HG02938 (cell line): ENCODE measurements around the gene AGPAT3.
"Not testable (repeated sequence)": the region's sequence is repeated elsewhere in the genome, so short reads cannot be mapped to it uniquely, and the experiment has no call there.

Source experiments
- ATAC-seq: cut with Tn5 transposase; IDR thresholded peaks from one replicate; pipeline ENCODE4 v1.9.1; 2021; ENCODE audit warnings: mild to moderate bottlenecking, moderate library complexity; ENCODE audit not compliant: unreplicated experiment

The AGPAT3 gene

DNA sequence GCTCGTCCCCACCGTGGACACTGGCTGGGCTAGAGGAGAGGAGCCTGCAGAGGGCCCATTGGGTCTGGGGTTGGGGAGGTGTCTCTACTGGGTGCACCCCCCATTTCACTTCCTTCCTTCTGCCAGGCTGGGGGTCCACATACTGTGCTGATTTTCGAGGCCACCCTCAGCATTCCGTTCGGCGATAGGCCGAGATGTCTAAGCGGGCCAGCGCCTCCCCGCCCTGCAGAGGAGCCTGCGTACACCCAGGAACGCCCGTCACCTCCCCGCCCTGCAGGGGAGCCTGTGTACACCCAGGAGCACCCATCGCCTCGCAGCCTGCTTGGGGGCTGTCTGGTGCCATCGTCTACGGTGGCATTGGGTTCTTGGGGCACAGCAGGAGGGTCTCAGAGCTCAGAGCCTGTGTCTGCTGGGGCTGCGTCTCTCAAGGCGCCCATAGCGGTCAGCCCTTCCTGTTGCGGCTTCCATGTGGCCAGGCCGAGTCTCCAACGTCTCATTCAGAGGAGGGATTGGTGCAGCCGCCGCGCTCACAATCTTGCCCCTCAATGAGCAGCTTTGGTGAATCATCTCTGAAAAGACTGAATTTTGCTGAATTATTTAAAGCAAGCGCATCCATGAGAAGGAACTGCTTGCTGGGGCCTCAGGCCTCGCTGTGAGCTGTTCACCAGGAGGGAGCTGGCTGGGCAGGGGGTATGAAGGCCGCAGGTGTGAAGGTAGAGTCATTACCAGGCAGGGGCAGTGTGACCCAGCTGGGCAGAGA is 30.7 kb upstream of the AGPAT3 start:
- no peak for ATAC-seq

DNA sequence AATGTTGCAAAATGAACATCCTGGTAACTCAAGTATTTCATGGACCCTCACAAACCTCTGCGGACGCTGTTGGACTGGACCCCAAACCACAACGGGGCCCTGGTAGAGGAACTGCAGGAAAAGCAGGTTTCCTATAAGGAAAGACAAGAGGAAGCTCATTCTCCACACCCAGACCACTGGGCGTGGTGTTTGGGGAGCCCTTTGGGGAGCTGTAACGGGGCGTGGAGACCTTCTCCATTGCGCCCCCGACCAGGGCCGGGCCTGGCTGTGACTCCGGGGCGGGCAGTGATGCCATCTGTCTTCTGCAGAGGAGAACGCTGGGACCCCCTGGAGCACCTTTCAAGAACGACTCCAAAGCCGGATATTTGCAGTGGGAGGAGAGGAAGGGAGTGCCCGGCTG is 30.0 kb upstream of the AGPAT3 start:
- ATAC-seq, result no peak

DNA sequence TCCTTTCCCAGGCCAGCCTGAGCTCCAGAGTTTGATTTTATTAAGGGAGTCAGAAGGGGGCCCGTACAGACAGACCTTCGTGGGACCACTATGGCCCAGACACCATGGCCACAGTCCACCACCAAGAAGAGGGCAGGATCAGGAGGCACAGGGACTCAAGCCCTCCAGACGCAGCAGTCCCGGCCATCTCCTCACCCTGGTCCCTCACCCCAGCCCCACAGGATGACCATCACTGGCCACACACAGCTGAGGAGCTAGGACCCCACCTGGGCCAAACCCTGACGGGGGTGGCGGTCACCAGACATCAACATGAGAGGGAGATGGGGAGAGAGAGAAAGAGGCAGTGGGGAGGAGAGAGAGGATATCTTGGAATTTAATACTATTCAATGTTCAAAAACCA is 29.2 kb upstream of the AGPAT3 start:
- no peak for ATAC-seq

DNA sequence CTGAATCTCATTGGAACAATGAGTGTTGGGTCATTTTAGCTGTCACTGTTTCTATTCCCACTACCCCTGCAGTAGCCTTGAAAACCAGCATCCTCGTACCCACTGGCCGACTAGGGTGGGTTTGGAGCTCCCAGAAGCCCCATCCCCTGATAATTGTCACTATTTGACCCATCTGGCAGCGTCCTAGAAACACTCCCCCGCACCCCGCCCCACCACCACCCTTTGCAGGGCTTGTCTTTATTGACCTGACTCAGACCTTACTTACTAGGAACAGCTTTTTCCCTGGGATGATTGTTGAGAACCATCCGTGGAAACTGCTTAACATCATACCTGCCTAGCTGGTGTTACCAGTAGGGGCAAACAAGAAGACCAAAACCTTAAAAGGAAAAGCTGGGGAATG is 28.4 kb upstream of the AGPAT3 start:
- ATAC-seq, result no peak

DNA sequence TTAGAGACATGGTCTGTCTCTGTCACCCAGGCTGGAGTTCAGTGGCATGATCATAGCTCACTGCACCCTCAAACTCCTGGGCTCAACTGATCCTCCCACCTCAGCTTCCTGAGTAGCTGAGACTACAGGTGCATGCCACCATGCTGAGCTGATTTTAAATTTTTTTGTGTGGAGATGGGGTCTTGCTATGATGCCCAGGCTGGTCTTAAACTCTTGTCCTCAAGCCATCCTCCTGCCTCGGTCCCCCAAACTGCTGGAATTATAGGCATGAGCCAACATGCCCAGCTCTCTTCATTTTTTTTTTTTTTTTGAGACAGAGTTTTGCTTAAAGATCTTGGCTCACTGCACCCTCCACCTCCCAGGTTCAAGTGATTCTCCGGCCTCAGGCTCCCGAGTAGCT is 24.8 kb upstream of the AGPAT3 start:
- ATAC-seq, result no peak

DNA sequence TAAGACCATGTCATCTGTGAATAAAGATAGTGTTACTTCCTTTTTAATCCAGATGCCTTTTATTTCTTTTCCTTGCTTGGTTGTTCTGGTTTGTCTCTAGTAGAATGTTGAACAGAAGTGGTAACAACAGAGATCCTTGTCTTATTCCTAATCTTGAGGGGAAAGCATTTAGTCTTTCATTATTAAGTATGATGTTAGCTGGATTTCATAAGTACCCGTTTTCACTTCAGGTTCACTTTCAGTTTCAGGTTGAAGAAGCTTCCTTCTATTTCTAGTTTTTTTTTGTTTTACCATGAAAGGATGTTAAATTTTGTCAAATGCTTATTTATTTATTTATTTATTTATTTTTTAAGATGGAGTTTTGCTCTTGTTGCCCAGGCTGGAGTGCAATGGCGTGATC is 22.3 kb upstream of the AGPAT3 start:
- no peak for ATAC-seq

DNA sequence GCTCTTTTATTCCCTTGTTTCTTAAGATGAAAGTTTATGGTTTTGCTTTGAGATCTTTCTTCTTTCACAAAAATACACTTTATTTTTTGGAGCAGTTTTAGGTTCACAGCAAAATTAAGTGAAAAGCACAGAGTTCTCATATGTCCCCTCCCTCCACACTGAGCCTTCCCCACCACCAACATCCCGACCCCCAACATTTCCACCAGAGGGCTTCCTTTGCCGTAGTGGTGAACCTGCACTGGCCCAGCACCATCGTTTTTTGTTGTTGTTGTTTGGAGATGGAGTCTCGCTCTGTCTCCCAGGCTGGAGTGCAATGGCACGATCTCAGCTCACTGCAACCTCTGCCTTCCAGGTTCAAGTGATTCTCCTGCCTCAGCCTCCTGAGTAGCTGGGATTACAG is 20.1 kb upstream of the AGPAT3 start:
- ATAC-seq, result not testable (repeated sequence)

DNA sequence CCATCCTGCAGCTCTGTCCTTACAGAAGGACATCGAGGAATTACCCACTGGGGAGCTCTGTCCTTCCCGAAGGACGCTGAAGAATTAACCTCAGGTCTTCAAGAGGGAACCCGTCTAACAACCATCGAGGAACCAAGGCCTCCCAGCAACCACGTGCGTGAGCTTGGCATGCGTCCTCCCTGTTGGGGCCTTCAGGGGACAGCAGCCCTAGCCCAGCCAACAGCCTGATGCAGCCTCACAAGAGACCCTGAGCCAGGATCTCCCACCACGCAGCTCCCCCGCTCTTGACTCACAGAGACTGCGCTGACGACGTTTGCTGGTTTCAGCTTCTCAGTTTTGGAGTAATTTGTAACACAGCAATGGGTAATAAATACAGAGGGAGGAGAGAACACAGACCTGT is 19.6 kb upstream of the AGPAT3 start:
- ATAC-seq, result no peak

DNA sequence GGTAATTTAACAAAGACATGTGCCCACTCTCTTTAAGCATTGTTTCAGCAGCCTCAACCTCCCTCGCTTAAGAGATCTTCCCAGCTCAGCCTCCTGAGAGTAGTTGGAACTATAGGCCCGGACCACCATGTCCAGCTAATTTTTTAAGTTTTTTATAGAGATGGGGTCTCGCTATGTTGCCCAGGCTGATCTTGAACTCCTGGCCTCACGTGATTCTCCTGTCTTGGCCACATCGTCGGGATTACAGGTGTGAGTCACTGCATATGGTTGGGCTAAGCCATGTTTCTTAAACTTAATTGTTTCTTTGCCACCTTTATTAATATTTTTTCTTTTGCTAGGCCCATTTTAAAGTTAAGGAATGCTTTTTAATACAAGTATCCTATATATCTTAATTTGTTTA is 18.6 kb upstream of the AGPAT3 start:
- no peak for ATAC-seq

DNA sequence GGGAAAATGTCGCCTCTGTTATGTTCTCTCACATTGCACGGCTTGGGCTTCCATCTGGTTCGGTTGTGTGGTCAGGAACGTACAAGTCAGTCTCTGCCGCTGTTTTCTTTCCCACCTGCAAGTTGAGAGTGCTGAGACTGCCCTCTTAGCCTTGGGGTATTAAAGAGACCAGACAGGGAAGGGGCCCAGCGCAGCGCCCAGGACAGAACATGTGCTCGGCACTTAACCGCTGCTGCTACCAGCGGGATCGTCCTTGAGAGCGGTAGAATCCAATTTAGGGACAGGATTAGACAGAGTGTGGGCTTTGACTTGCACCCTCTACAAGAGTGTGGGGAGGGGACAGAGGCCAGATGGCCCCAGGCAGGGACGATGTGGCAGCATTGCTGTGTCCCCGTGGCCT is 17.7 kb upstream of the AGPAT3 start:
- ATAC-seq, result no peak

DNA sequence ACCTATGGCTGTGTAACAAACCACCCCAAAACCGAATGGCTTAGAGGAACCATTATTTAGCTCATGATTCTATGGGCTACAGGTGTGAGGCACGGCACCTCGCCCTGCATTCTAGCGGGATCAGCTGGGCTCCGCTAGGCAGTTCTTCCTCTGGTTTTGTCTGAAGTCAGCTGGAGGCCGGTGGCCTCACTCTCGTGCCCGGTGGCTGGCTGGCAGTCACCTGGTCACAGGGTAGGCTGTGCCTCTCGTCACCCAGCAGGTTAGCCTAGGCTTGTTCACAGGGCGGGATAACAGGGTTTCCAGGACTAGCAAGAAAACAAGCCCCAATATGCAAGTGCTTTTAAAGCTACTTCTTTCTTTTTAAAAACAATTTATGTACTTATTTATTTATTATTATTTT is 16.3 kb upstream of the AGPAT3 start:
- no peak for ATAC-seq

DNA sequence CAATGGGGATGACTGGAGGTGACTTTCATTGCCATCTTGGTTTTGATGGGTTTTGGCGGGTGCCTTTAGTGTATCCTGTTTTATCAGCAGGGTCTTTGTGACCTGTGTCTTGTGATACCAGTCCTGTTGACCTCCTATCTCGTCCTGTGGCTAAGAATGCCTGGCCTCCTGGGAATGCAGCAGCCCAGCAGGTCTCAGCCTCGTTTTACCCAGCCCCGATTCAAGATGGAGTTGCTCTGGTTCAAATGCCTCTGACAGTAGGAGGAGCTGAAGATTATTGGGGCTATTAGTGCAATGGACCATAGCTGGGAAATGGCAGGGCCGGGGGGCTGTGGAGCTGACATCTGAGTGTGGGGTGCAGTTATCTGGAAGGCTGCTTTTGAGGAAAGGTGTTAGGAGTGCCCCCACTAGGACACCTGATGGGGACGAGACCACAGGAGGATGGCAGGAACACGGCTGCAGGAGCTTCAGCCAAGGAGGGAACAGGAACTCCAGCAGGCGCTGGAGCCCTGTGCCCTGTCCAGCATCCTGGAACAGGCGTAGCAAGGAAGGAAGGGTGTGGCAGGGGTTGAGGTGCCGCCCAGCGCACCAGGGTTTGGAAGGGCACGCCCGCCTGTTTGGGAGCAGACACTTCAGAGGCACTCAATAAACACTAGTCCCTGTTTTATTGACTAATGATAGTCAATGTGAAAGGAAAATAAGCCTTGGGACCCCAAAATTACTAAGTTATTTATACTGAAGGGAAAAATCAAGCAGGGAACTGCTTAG is 15.3 kb upstream of the AGPAT3 start:
- ATAC-seq, result no peak

DNA sequence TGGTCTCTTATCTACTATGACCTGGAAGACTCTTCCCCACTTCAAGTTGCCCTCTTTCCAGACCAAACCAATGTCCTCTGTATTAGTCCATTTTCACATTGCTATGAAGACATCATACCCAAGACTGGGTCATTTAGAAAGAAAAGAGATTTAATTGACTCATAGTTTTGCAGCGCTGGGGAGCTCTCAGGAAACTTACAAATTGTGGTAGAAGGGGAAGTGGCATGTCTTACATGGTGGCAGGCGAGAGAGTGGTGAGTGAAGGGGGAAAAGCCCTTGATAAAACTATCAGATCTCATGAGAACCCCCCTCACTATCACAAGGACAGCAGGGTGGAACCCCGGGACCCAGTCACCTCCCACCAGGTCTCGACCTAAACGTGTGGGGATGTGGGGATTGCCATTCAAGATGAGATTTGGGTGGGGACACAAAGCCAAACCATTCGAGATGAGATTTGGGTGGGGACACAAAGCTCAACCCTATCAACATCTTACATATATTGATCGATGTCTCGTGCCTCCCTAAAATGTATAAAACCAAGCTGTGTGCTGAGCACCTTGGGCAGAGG is 14.2 kb upstream of the AGPAT3 start:
- no peak for ATAC-seq

DNA sequence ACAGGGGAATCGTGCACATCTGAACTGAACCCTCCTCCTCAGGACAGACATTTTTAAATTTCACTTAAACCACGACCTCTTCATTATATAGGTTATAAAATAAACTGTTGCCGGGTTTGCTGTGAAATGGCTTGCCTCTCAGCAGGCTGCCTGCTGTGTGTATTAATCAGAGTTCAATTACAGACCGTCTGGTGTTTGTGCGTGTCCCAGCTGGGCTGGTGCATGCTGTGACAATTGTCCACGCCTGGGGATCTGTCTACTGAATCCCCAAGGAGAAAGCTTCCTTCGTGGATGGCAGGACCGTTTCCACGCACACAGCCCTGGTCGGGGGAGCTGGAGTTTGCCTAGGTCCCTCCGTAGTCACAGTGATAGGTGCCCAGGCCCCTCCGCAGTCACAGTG is 13.4 kb upstream of the AGPAT3 start:
- no peak for ATAC-seq

DNA sequence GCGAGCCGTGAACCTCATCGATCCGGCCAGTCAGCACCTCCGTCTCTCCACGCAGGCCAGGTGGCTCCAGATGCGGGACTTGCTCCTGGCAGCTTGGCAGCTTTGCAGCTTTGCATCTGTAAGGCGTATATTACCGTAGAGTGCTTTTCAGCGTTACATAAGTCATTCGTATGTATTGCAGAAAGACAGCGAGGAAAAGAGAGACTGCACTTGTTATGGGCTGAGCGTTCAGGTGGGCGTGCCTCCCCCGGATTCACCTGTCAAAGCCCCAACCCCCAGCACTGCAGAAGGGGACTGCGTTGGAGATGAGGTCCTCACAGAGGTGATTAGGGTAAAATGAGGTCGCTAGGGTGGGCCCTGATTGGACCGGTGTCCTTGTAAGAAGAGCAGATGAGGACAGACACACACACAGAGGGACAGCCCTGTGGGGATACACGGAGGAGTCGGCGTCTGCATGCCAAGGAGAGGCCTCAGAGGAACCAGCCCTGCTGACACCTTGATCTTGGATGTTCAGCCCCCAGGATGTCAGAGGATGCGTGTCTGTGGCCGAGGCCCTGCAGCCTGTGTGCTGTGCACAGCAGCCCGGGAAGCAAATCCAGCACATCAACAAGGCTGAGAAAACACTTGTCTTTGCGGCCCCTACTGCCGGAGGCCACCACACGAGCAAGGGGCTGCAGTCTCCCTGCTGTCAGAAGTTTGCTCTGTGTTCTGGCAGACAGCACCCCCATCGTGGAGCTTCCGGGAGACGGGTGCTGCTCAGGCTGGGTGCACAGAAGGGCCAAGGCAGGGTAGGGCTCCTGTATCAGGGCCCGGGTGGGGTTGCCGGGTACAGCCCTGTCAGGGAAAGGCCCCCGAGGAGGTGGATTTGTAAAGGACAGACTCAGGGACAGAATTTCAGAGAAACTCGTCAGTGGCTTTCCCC is 10.9 kb upstream of the AGPAT3 start:
- no peak for ATAC-seq

DNA sequence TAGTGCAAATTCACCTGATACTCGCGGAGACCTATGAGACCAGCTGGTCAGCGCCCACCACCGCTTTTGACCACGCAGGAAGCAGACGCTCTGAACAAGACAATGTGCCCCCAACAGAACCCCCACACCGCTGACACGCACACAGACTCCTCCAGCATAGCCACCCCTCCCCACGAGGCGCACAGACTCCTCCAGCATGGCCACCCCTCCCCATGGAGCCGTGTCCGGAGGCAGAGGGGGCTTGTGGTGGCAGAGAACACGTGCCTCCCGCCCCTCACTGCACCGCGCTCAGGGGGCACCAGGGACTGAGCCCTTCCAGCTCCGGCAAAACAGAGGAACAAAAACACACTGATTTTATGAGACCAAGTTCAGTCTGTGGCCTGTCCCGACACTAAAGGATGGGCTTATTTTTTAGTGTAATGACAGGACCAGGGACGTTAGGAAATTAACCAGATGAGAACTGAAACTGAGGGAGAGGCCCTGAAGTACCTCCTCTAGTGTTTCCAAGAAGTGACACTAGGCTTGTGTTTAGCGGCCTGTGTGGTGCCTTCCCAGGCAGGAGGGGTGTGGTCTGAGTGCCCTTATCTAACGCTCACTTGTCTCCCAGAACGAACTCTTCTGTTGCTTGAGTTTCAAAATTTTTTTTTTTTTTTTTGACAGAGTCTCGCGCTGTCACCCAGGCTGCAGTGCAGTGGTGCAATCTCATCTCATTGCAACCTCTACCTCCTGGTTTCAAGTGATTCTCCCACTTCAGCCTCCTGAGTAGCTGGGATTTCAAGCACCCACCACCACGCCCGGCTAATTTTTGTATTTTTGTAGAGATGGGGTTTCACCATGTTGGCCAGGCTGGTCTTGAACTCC is 10.0 kb upstream of the AGPAT3 start:
- ATAC-seq, result no peak

DNA sequence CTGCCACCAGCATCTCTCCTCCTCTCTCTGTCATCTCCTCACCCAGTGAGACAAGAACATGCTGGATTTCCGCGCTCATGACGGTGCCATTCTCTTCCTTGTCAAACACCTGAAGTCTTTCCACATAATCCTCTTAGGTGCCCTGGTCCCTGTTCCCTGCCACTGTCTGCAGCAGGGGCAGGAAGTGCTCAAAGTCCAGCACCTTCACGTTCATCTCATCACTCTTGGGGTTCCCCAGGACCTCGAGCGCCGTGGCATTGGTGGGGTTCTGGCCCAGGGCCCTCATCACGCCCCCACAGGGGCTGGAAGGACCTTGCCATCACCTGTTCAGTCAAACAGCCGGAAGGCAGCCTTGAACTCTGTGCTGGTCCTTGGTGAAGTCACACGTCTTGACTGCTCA is 9.1 kb upstream of the AGPAT3 start:
- ATAC-seq, result no peak

DNA sequence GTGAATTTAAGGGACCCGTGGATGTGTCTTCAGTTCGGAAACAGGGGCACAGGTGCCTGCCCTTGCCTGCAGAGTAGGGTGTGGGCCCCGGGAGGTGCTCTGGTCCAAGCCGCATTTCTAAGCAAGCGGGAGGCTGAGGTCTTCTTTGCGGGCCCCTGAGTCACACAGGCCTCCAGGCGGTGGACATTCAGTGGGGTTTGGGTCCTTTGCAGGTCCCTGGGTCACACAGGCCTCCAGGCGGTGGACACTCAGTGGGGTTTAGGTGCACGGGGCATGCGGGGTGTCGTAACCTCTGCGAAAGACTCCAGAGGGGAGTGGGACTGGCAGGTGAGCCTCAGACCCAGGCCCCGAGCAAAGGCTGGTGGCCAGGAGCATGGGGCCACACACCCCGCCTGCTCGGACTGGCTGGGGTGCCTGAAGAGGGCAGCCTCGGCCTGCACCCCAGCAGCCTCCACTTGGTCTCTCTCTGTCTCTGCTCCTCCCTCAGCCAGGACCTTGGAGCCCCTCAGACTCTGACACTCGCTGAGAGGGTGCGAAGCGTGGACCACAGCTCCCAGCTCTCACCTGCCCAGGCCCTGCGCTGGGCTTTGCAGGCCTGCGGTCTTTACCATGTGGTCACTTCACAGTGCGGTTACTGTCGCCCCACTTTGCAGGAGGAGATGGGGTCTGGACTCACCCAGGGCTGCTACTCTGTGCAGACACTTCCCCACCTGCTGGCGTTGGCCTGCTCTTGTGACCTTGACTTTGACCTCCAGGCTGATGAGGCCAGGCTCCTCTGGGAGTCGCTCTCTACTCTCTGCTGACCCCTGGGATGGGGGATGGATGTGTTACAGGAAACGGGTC is 6.0 kb upstream of the AGPAT3 start:
- ATAC-seq, result no peak

DNA sequence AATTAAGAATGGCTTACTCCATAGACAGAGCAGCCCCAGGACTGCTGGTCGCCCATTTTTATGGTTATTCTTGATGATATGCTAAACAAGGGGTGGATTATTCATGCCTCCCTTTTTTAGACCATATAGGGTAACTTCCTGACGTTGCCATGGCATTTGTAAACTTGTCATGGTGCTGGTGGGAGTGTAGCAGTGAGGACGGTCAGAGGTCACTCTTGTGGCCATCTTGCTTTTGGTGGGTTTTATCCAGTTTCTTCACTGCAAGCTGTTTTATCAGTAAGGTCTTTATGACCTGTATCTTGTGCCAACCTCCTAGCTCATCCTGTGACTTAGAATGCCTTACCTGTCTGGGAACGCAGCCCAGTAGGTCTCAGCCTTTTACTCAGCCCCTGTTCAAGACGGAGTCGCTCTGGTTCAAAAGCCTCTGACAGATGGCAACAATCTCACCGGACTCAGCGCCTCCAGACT is 5.2 kb upstream of the AGPAT3 start:
- ATAC-seq, result no peak
